ENCODE measurements around the gene SPACA7. TPM values are rescaled to one million over a fixed set of nuclear protein-coding genes. Genes with fewer than 3 reads are reported as not detected.
"Not testable (repeated sequence)": the region's sequence is repeated elsewhere in the genome, so short reads cannot be mapped to it uniquely, and the experiment has no call there.

SPACA7 gene
- total and polyA plus RNA-seq, 12 donors, result not detected

- no peaks in the 10 kb centered on the region for H3K36me3 ChIP-seq (replicated peaks in 1 of 2)
- intact Hi-C loops (cut with DNase I), result no loop called here
- 75 to 87% (median 84%) methylated on average over 9 of the region's 9 CpGs for WGBS, 4 donors
- no peaks in the 10 kb centered on the region for H3K27me3 ChIP-seq
- H3K4me3 ChIP-seq, result no peak overlapping the region
- TF ChIP-seq CTCF (IDR thresholded peaks at IDR 0.05) (no peak), POLR2A (IDR thresholded peaks at IDR 0.05) (no peak)
- H3K4me1 ChIP-seq (replicated peaks in 1 of 2), result no peaks in the 10 kb centered on the region
- H3K9me3 ChIP-seq (replicated peaks in 1 of 3), result no peaks in the 10 kb centered on the region
- no peak overlapping the region for H3K27ac ChIP-seq
- DNase-seq, result no peak
Measured at GRCh38 chr13:112397108-112397507, 21.0 kb downstream of the SPACA7 start.

GRCh38 chr13:112398347-112398746, 22.2 kb downstream of the SPACA7 start:
- H3K27me3 ChIP-seq; intact Hi-C loops (cut with DNase I); H3K4me3 ChIP-seq; H3K27ac ChIP-seq; H3K36me3 ChIP-seq (replicated peaks in 1 of 2); H3K9me3 ChIP-seq (replicated peaks in 1 of 3); H3K4me1 ChIP-seq (replicated peaks in 1 of 2); DNase-seq: not testable (repeated sequence)
- 59 to 90% (median 71%) methylated on average over 2 to 6 of the region's 6 CpGs for WGBS, 4 donors

DNA sequence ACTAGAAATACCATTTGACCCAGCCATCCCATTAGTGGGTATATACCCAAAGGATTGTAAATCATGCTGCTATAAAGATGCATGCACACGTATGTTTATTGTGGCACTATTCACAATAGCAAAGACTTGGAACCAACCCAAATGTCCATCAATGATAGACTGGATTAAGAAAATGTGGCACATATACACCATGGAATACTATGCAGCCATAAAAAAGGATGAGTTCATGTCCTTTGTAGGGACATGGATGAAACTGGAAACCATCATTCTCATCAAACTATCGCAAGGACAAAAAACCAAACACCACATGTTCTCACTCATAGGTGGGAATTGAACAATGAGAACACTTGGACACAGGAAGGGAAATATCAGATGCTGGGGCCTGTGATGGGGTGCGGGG, 33.7 kb downstream of the SPACA7 start:
- DNase-seq, H3K27ac ChIP-seq: not testable (repeated sequence)
- WGBS, 4 donors, result 64 to 73% (median 69%) methylated on average over 3 of the region's 3 CpGs

GRCh38 chr13:112416647-112417046, 40.5 kb downstream of the SPACA7 start:
- H3K36me3 ChIP-seq (replicated peaks in 1 of 2), result no peaks in the 10 kb centered on the region
- no peak for DNase-seq
- H3K4me1 ChIP-seq (replicated peaks in 1 of 2), result no peaks in the 10 kb centered on the region
- TF ChIP-seq CTCF (IDR thresholded peaks at IDR 0.05) (no peak), POLR2A (IDR thresholded peaks at IDR 0.05) (no peak)
- no peak overlapping the region for H3K27ac ChIP-seq
- WGBS, 4 donors, result 73 to 77% (median 74%) methylated on average over 1 of the region's 1 CpG
- no peaks in the 10 kb centered on the region for H3K27me3 ChIP-seq
- no peak overlapping the region for H3K4me3 ChIP-seq
- intact Hi-C loops (cut with DNase I), result no loop called here
- peaks cover 0 to 12% (median 0%) of the 10 kb centered on the region in 3 donors for H3K9me3 ChIP-seq (replicated peaks in 1 of 3)

More for the DNA sequence above, 33.7 kb downstream of the SPACA7 start:
- intact Hi-C loops (cut with DNase I); H3K9me3 ChIP-seq (replicated peaks in 1 of 3); H3K4me3 ChIP-seq; H3K4me1 ChIP-seq (replicated peaks in 1 of 2); H3K27me3 ChIP-seq; H3K36me3 ChIP-seq (replicated peaks in 1 of 2): not testable (repeated sequence)

GRCh38 chr13:112417079-112417478, 40.9 kb downstream of the SPACA7 start:
- no peaks in the 10 kb centered on the region for H3K27me3 ChIP-seq

More at GRCh38 chr13:112417079-112417478, 40.9 kb downstream of the SPACA7 start:
- intact Hi-C loops (cut with DNase I), result no loop called here
- H3K4me3 ChIP-seq, result no peak overlapping the region
- H3K27ac ChIP-seq, result no peak overlapping the region
- H3K4me1 ChIP-seq (replicated peaks in 1 of 2), result no peaks in the 10 kb centered on the region
- no peak for DNase-seq
- H3K9me3 ChIP-seq (replicated peaks in 1 of 3), result peaks cover 0 to 12% (median 0%) of the 10 kb centered on the region in 3 donors
- H3K36me3 ChIP-seq (replicated peaks in 1 of 2), result no peaks in the 10 kb centered on the region
- no peak for TF ChIP-seq CTCF (IDR thresholded peaks at IDR 0.05)
- TF ChIP-seq POLR2A (IDR thresholded peaks at IDR 0.05), result no peak

Data from adrenal gland (tissue), 12 donors.